CD14-positive monocyte (primary cell): ENCODE results near the gene TRIM59. TPM values are rescaled to one million over a fixed set of nuclear protein-coding genes. Genes with fewer than 3 reads are reported as not detected.

Source experiments
- DNase-seq, 3 donors: peaks; one replicate each; pipeline ENCODE4 v3.0.0-alpha.2; 2011 to 2022
- H2AFZ ChIP-seq: 2 replicates; pipeline ENCODE4 v1.6.0; 2012; ENCODE audit warnings: mild to moderate bottlenecking, low read depth, low read length, inconsistent platforms; ENCODE audit not compliant: insufficient read depth, poor library complexity, severe bottlenecking
- H3K27ac ChIP-seq, 2 donors: 1 replicate in 1 of 2; 2 replicates in 1 of 2; pipeline ENCODE4 v1.5.1; 2012 to 2013; ENCODE audit warnings: low read length in 2 of 2, control low read depth in 1 of 2, inconsistent platforms in 1 of 2, low read depth in 1 of 2, mild to moderate bottlenecking in 1 of 2
- H3K27me3 ChIP-seq, 2 donors: one replicate each; pipeline versions ENCODE4 v1.6.0 to v1.6.1; 2011 to 2013; ENCODE audit warnings: low read length in 2 of 2; ENCODE audit not compliant: control insufficient read depth in 2 of 2, insufficient read depth in 2 of 2
- H3K36me3 ChIP-seq, 2 donors: replicated peaks in 1 of 2; 1 replicate in 1 of 2; 2 replicates in 1 of 2; pipeline versions ENCODE4 v1.5.1 to v1.6.1; 2012 to 2013; ENCODE audit warnings: low read length in 2 of 2, control low read depth in 1 of 2, inconsistent platforms in 1 of 2, mild to moderate bottlenecking in 1 of 2; ENCODE audit not compliant: insufficient read depth in 2 of 2, control insufficient read depth in 1 of 2
- H3K4me1 ChIP-seq, 2 donors: 1 replicate in 1 of 2; 2 replicates in 1 of 2; pipeline versions ENCODE4 v1.5.1 to v1.6.1; 2012 to 2013; ENCODE audit warnings: low read length in 2 of 2, control low read depth in 1 of 2, inconsistent platforms in 1 of 2, mild to moderate bottlenecking in 1 of 2, moderate library complexity in 1 of 2; ENCODE audit not compliant: insufficient read depth in 2 of 2, control insufficient read depth in 1 of 2
- H3K4me2 ChIP-seq: replicated peaks from 2 replicates; pipeline ENCODE3; 2012; ENCODE audit warnings: low read length, moderate library complexity, mild to moderate bottlenecking; ENCODE audit not compliant: poor library complexity, severe bottlenecking; ENCODE audit errors: extremely low read depth
- H3K4me3 ChIP-seq, 3 experiments: fragments of 200-600 bp in 1 of 3; sonication (generic) in 1 of 3; replicated peaks in 1 of 3; 1 replicate in 2 of 3; 2 replicates in 1 of 3; pipeline ENCODE4 v1.5.1; 2011 to 2013; ENCODE audit warnings: low read length in 3 of 3, mild to moderate bottlenecking in 3 of 3, control low read depth in 2 of 3, low read depth in 2 of 3, inconsistent platforms in 1 of 3, moderate library complexity in 1 of 3
- H3K79me2 ChIP-seq: 2 replicates; pipeline ENCODE4 v1.6.0; 2012; ENCODE audit warnings: mild to moderate bottlenecking, control low read depth, inconsistent platforms, low read length, moderate library complexity; ENCODE audit not compliant: insufficient read depth
- H3K9ac ChIP-seq: 2 replicates; pipeline ENCODE4 v1.6.0; 2017; ENCODE audit warnings: low read length, mild to moderate bottlenecking; ENCODE audit not compliant: insufficient read depth, poor library complexity, severe bottlenecking
- H3K9me3 ChIP-seq, 2 donors: replicated peaks in 1 of 2; 1 replicate in 1 of 2; 2 replicates in 1 of 2; pipeline versions ENCODE4 v1.5.1 to v1.6.1; 2012 to 2013; ENCODE audit warnings: low read length in 2 of 2, control low read depth in 1 of 2; ENCODE audit not compliant: control insufficient read depth in 1 of 2, insufficient read depth in 1 of 2
- H4K20me1 ChIP-seq: 2 replicates; pipeline ENCODE4 v1.6.0; 2012; ENCODE audit warnings: mild to moderate bottlenecking, low read length, control low read depth, moderate library complexity; ENCODE audit not compliant: insufficient read depth
- H3K27ac Mint-ChIP-seq, 7 donors: one replicate each; pipeline ENCODE4 v1.8.0; 2020; ENCODE audit warnings: mild to moderate bottlenecking in 7 of 7, mixed read lengths in 7 of 7, moderate library complexity in 6 of 7, inconsistent platforms in 2 of 7
- H3K27me3 Mint-ChIP-seq, 3 donors: one replicate each; pipeline ENCODE4 v1.8.0; 2021 to 2022; ENCODE audit warnings: low read depth in 3 of 3, mild to moderate bottlenecking in 3 of 3, mixed read lengths in 3 of 3, moderate library complexity in 3 of 3, inconsistent platforms in 1 of 3
- H3K36me3 Mint-ChIP-seq, 2 donors: one replicate each; pipeline ENCODE4 v1.8.0; 2020; ENCODE audit warnings: mixed read lengths in 2 of 2, inconsistent platforms in 1 of 2, mild to moderate bottlenecking in 1 of 2
- H3K4me1 Mint-ChIP-seq: one replicate; pipeline ENCODE4 v1.8.0; 2020; ENCODE audit warnings: mild to moderate bottlenecking, mixed read lengths
- H3K4me3 Mint-ChIP-seq, 2 donors: one replicate each; pipeline ENCODE4 v1.8.0; 2020; ENCODE audit warnings: mild to moderate bottlenecking in 2 of 2, mixed read lengths in 2 of 2, moderate library complexity in 1 of 2
- H3K9me3 Mint-ChIP-seq, 7 donors: one replicate each; pipeline ENCODE4 v1.8.0; 2020 to 2022; ENCODE audit warnings: mixed read lengths in 7 of 7, mild to moderate bottlenecking in 6 of 7, moderate library complexity in 6 of 7, inconsistent platforms in 2 of 7
- CTCF ChIP-seq: fragments of 200-600 bp; IDR thresholded peaks from one replicate; pipeline ENCODE4 v1.8.0; 2022; ENCODE audit warnings: antibody characterized with exemption, mild to moderate bottlenecking
- WGBS: methylation state at CpG from one replicate; pipeline ENCODE4 v1.1.5; 2013; ENCODE audit warnings: missing lambda C conversion rate; ENCODE audit not compliant: insufficient coverage; 5-methylcytosine and 5-hydroxymethylcytosine counted together
- intact Hi-C, 2 donors: fragments of 100-400 bp; cut with micrococcal nuclease; formaldehyde crosslinking; loops; one replicate each; pipeline versions ENCODE4 v1.15.0 to v1.15.1; 2023
- polyA plus RNA-seq, 3 donors: library from polyadenylated mRNA; depleted of rRNA in 1 of 3; unstranded in 2 of 3; stranded (reverse) in 1 of 3; fragments of 300-500 nt in 2 of 3; fragments of >200 nt in 1 of 3; fragmentation: Illumina TruSeq in 2 of 3; gene quantifications; 1 replicate in 2 of 3; 2 replicates in 1 of 3; pipeline ENCODE4 v1.2.3, GENCODE V29; 2012 to 2021

The TRIM59 gene
- polyA plus RNA-seq, 3 donors = 2.5 to 4.2 (median 4.2) TPM

GRCh38 chr3:160403028-160403545 is 46.5 kb downstream of the TRIM59 start:
- H3K79me2 ChIP-seq = peaks cover 94% of the 10 kb centered on the region
- Mint-ChIP-seq H3K27ac (peak overlapping the region in 4 of 7 donors; percentile 5 to 82 (median 52)), H3K36me3 (peaks cover 3% of the 10 kb centered on the region in 2 donors), H3K4me3 (peak overlapping the region; percentile 16 to 65), H3K9me3 (no peaks in the 10 kb centered on the region), H3K27me3 (no peaks in the 10 kb centered on the region), H3K4me1 (peaks cover 43% of the 10 kb centered on the region)
- intact Hi-C loops = loop anchor here in 1 of 2 donors (5.0 kb wide), 1 partner anchor 44 kb away; the partner anchor contains the start of gene TRIM59
- H2AFZ ChIP-seq = no peak overlapping the region
- peak overlapping the region; percentile 91 for H3K4me2 ChIP-seq
- DNase-seq = no peak
- H3K27ac ChIP-seq = peak overlapping the region in 1 of 2 donors; percentile 87
- H4K20me1 ChIP-seq = no peaks in the 10 kb centered on the region
- peaks cover 17 to 33% of the 10 kb centered on the region in 2 donors for H3K4me1 ChIP-seq
- no CpG with 5 or more reads among the region's 2 CpGs for WGBS
- peak overlapping the region; percentile 11 for H3K9ac ChIP-seq
- peaks cover 5 to 12% of the 10 kb centered on the region in 2 donors for H3K36me3 ChIP-seq
- TF ChIP-seq CTCF = no peak
- no peaks in the 10 kb centered on the region for H3K9me3 ChIP-seq
- H3K27me3 ChIP-seq = no peaks in the 10 kb centered on the region
- H3K4me3 ChIP-seq = peak overlapping the region; percentile 12 to 87 (median 29)

- Histone ChIP-seq H3K9me3 (no peaks in the 10 kb centered on the region), H3K36me3 (peaks cover 0 to 8% of the 10 kb centered on the region in 2 donors), H3K4me2 (peak overlapping the region; percentile 91), H4K20me1 (no peaks in the 10 kb centered on the region), H3K27me3 (no peaks in the 10 kb centered on the region), H3K9ac (peak overlapping the region; percentile 11), H3K4me1 (peaks cover 17 to 33% of the 10 kb centered on the region in 2 donors), H3K27ac (peak overlapping the region in 1 of 2 donors; percentile 87), H3K4me3 (peak overlapping the region; percentile 87 to 99 (median 87)), H3K79me2 (peaks cover 93% of the 10 kb centered on the region), H2AFZ (no peak overlapping the region)
- peak overlapping the region in 5 of 7 donors; percentile 62 to 98 (median 79) for H3K27ac Mint-ChIP-seq
- H3K36me3 Mint-ChIP-seq = peaks cover 0 to 3% of the 10 kb centered on the region in 2 donors
- intact Hi-C loops = loop anchor here in 1 of 2 donors (5.0 kb wide), 1 partner anchor 45 kb away; the partner anchor contains the start of gene TRIM59
- no peaks in the 10 kb centered on the region for H3K9me3 Mint-ChIP-seq
- TF ChIP-seq CTCF = no peak
- DNase-seq = no peak
- WGBS = no CpG with 5 or more reads among the region's 11 CpGs
- H3K27me3 Mint-ChIP-seq = no peaks in the 10 kb centered on the region
- H3K4me1 Mint-ChIP-seq = peaks cover 44% of the 10 kb centered on the region
- peak overlapping the region; percentile 65 to 87 for H3K4me3 Mint-ChIP-seq
Observed at GRCh38 chr3:160402221-160403027, 47.2 kb downstream of the TRIM59 start.
